Measurements from ENCODE around the gene CENPX.

- TF ChIP-seq CTCF (IDR thresholded peaks at IDR 0.05) (no peak), POLR2A (IDR thresholded peaks at IDR 0.05) (no peak)
Measured at GRCh38 chr17:82062984-82063368, 40.3 kb upstream of the CENPX start.

Data from esophagus squamous epithelium (tissue), 4 donors.